Lower leg skin (tissue), 3 donors: ENCODE measurements around the gene TPST1.

Source experiments
- CTCF ChIP-seq, 3 donors: fragments of 450-650 bp; IDR thresholded peaks; one replicate each; pipeline ENCODE4 v1.5.1; 2016; ENCODE audit warnings: antibody characterized with exemption in 3 of 3, mild to moderate bottlenecking in 3 of 3, moderate library complexity in 2 of 3
- POLR2A ChIP-seq, 2 donors: fragments of 450-650 bp; IDR thresholded peaks; one replicate each; pipeline ENCODE4 v1.6.1; 2016 to 2017; ENCODE audit warnings: antibody characterized with exemption in 2 of 2, mild to moderate bottlenecking in 1 of 2, moderate library complexity in 1 of 2

GRCh38 chr7:66183700-66184099, 21.4 kb upstream of the TPST1 start:
- TF ChIP-seq POLR2A (IDR thresholded peaks at IDR 0.05) (no peak), CTCF (IDR thresholded peaks at IDR 0.05) (no peak)
